K562 (cell line): ENCODE measurements around the gene CARMIL3. TPM values are rescaled to one million over a fixed set of nuclear protein-coding genes. Genes with fewer than 3 reads are reported as not detected.
A peak's percentile ranks its signal among the peaks of the same experiment; 100 is the strongest.

ENCODE experiments used
- ATAC-seq: fragments of 200-7000 bp; cut with Tn5 transposase; 3 replicates; pipeline ENCODE4 v1.9.1; 2020; ENCODE audit warnings: moderate library complexity
- BruUV-seq: library from RNA; stranded (reverse); fragments of 400-500 nt; replicated peaks from 2 replicates; lab custom pipeline; 2021; lab: Mats Ljungman, UMichigan
- CTCF ChIA-PET: fragments of 300-600 bp; formaldehyde crosslinking; extraction: SDS; loops from one replicate; lab custom pipeline; 2021; ENCODE audit warnings: low intra/inter-chr PET ratio; lab: Yijun Ruan, JAX
- POLR2A ChIA-PET: fragments of 300-600, 350-650 bp; sonication (Branson Sonifier 250); formaldehyde crosslinking; extraction: SDS; loops from one replicate; lab custom pipeline; 2021; ENCODE audit warnings: antibody characterized with exemption, inconsistent platforms; lab: Yijun Ruan, JAX
- DNase-seq, 4 experiments: peaks; one replicate each; pipeline versions ENCODE4 v3.0.0 to v3.0.0-alpha.2; 2011 to 2018; ENCODE audit warnings: low spot score in 3 of 4, mixed read lengths in 3 of 4; ENCODE audit errors: extremely low read depth in 1 of 4
- FAIRE-seq: peaks from 2 replicates; lab custom pipeline; 2011; peaks lifted over from hg19 to GRCh38; lab: Jason Lieb, UNC
- H2AFZ ChIP-seq: 2 replicates; pipeline ENCODE4 v1.6.0; 2011; ENCODE audit warnings: low read depth, low read length, control low read depth, inconsistent platforms
- H3K27ac ChIP-seq: fragments of 200-600 bp; 3 replicates; pipeline ENCODE4 v1.8.0; 2011; ENCODE audit warnings: low read depth, mild to moderate bottlenecking, control low read depth, inconsistent platforms, low read length, moderate library complexity, mixed read lengths; ENCODE audit errors: extremely low read depth
- H3K27me3 ChIP-seq, 2 experiments: fragments of 300-600 bp in 1 of 2; 2 replicates in 1 of 2; 3 replicates in 1 of 2; pipeline versions ENCODE4 v1.6.0 to v1.8.0; 2011; ENCODE audit warnings: inconsistent platforms in 2 of 2, low read length in 2 of 2, mild to moderate bottlenecking in 1 of 2, mixed read lengths in 1 of 2, moderate library complexity in 1 of 2; ENCODE audit not compliant: control insufficient read depth in 2 of 2, insufficient read depth in 2 of 2
- H3K36me3 ChIP-seq: fragments of 300-600 bp; 3 replicates; pipeline ENCODE4 v1.8.0; 2011; ENCODE audit warnings: mild to moderate bottlenecking, low read length, inconsistent platforms; ENCODE audit not compliant: control insufficient read depth, insufficient read depth
- H3K4me1 ChIP-seq, 2 experiments: fragments of 200-600 bp in 1 of 2; replicated peaks in 1 of 2; 2 replicates in 1 of 2; 3 replicates in 1 of 2; pipeline versions ENCODE4 v1.5.1 to v1.8.0; 2011; ENCODE audit warnings: inconsistent platforms in 2 of 2, low read length in 2 of 2, mild to moderate bottlenecking in 1 of 2, mixed read lengths in 1 of 2, moderate library complexity in 1 of 2; ENCODE audit not compliant: control insufficient read depth in 2 of 2, insufficient read depth in 2 of 2
- H3K4me2 ChIP-seq: 2 replicates; pipeline ENCODE4 v1.6.1; 2011; ENCODE audit warnings: low read length, control low read depth, inconsistent platforms, mixed read lengths; ENCODE audit not compliant: insufficient read depth
- H3K4me3 ChIP-seq: fragments of 200-600 bp; sonication (generic), shearing (Covaris generic); 2 replicates; pipeline ENCODE4 v1.5.1; 2016; ENCODE audit warnings: control low read depth, inconsistent platforms
- H3K79me2 ChIP-seq: fragments of 200-600 bp; 3 replicates; pipeline ENCODE4 v1.8.0; 2011; ENCODE audit warnings: low read length, inconsistent platforms; ENCODE audit not compliant: control insufficient read depth, insufficient read depth
- H3K9ac ChIP-seq, 2 experiments: 2 replicates each; pipeline versions ENCODE4 v1.6.0 to v1.6.1; 2011; ENCODE audit warnings: low read depth in 2 of 2, low read length in 2 of 2, control low read depth in 1 of 2, inconsistent platforms in 1 of 2, mild to moderate bottlenecking in 1 of 2, mixed read lengths in 1 of 2; ENCODE audit not compliant: insufficient read depth in 1 of 2
- H3K9me1 ChIP-seq: one replicate; pipeline ENCODE4 v1.6.0; 2011; ENCODE audit warnings: inconsistent platforms, mild to moderate bottlenecking, low read length, moderate library complexity; ENCODE audit not compliant: control insufficient read depth, insufficient read depth
- H3K9me3 ChIP-seq: replicated peaks from 2 replicates; pipeline ENCODE4 v1.5.1; 2011; ENCODE audit warnings: low read depth, low read length, inconsistent platforms; ENCODE audit not compliant: control insufficient read depth, insufficient read depth
- H4K20me1 ChIP-seq: replicated peaks from 2 replicates; pipeline ENCODE4 v1.6.1; 2011; ENCODE audit warnings: low read length, inconsistent platforms, mixed read lengths; ENCODE audit not compliant: control insufficient read depth, insufficient read depth
- SP2 ChIP-seq: IDR thresholded peaks from 2 replicates; pipeline ENCODE4 v1.6.1; 2011; ENCODE audit warnings: mild to moderate bottlenecking, low read depth, low read length, moderate library complexity; ENCODE audit not compliant: poor library complexity, severe bottlenecking; ENCODE audit errors: extremely low read depth
- ZBTB12 ChIP-seq: fragments of 250-450 bp; sonication (Bioruptor Pico); IDR thresholded peaks from 2 replicates; pipeline ENCODE4 v1.4.0; 2020
- WGBS: fragments of 100-300 bp; shearing (Covaris generic); methylation state at CpG from one replicate; pipeline ENCODE4 v1.1.6; 2016; ENCODE audit warnings: low coverage, mixed read lengths; ENCODE audit not compliant: insufficient coverage; ENCODE audit errors: missing lambda C conversion rate; 5-methylcytosine and 5-hydroxymethylcytosine counted together
- in situ Hi-C: fragments of 300-500 bp; cut with MboI; formaldehyde crosslinking; loops from 4 replicates; pipeline ENCODE4 v1.15.0; 2018; ENCODE audit warnings: inconsistent platforms, mixed read lengths
- intact Hi-C: fragments of 100-400 bp; cut with micrococcal nuclease; formaldehyde crosslinking; loops from 2 replicates; pipeline ENCODE4 v1.14.2; 2022
- polyA plus RNA-seq, 8 experiments: library from polyadenylated mRNA; depleted of rRNA in 4 of 8; stranded (reverse) in 5 of 8; unstranded in 3 of 8; fragments of >200 nt; fragmentation: Nextera tagmentation in 2 of 8; fragmentation: Illumina TruSeq in 1 of 8; extraction: Ambion mirVana in 2 of 8; extraction: Trizol in 1 of 8; gene quantifications; 2 replicates each; pipeline versions ENCODE4 v1.2.1 to v1.2.3, GENCODE V29; 2011 to 2014; ENCODE audit warnings: inconsistent platforms in 1 of 8, missing spikeins in 1 of 8
- total RNA-seq, 7 experiments: library from RNA; depleted of rRNA in 6 of 7; stranded (reverse); fragments of >200 nt in 6 of 7; fragmentation: Illumina TruSeq in 2 of 7; extraction: Trizol in 2 of 7; gene quantifications; 2 replicates each; pipeline versions ENCODE4 v1.2.1 to v1.2.3, GENCODE V29; 2011 to 2021; ENCODE audit warnings: low replicate concordance in 1 of 7

CARMIL3 gene
- total and polyA plus RNA-seq, 9 of the 15 experiments (the other 6 are each of a cell fraction or from before 2014, with no cell fraction given), result 0.01 to 0.11 (median 0.05) TPM; not detected in 5

- POLR2A ChIA-PET, result interaction anchor here (0.6 to 5.5 kb wide), 7 partner anchors 10 to 191 kb away, joined by 3 to 40 read pairs (median 4); partner anchors contain the start of genes DCAF11, EMC9, NRL and PCK2
- H3K36me3 ChIP-seq, result no peaks in the 10 kb centered on the region
- no TSS peak for BruUV-seq
- no peak for FAIRE-seq
- peak overlapping the region in 1 of 2 experiments; percentile 61; a peak in 2 of 4 replicates for H3K9ac ChIP-seq
- no peak overlapping the region for H3K4me3 ChIP-seq
- no peak overlapping the region for H3K27ac ChIP-seq
- no peaks in the 10 kb centered on the region for H3K27me3 ChIP-seq
- ATAC-seq, result no peak
- 48% methylated on average over 5 of the region's 6 CpGs for WGBS
- no peaks in the 10 kb centered on the region for H3K79me2 ChIP-seq
- in situ Hi-C loops, result no loop called here
- H4K20me1 ChIP-seq, result no peaks in the 10 kb centered on the region
- no peak for DNase-seq
- no peak overlapping the region for H2AFZ ChIP-seq
- intact Hi-C loops, result no loop called here
- peaks cover 18 to 36% of the 10 kb centered on the region in 2 experiments for H3K4me1 ChIP-seq
- CTCF ChIA-PET, result no interaction called here
- no peak for TF ChIP-seq ZBTB12 (CRISPR knock-in tag)
- no peak for TF ChIP-seq SP2
- H3K9me3 ChIP-seq, result no peaks in the 10 kb centered on the region
- no peak overlapping the region for H3K4me2 ChIP-seq
- H3K9me1 ChIP-seq, result no peaks in the 10 kb centered on the region
Measured at GRCh38 chr14:24080142-24080530, 28.3 kb downstream of the CARMIL3 start.
